Left lobe of liver (tissue), 2 donors: ENCODE results near the gene B3GALNT2. TPM values are rescaled to one million over a fixed set of nuclear protein-coding genes. Genes with fewer than 3 reads are reported as not detected.

Experiments used
- ATAC-seq: fragments of 200-7000 bp; cut with Tn5 transposase; one replicate; pipeline ENCODE4 v1.9.1; 2020; ENCODE audit warnings: mild to moderate bottlenecking, moderate library complexity
- DNase-seq: peaks from one replicate; pipeline ENCODE4 v3.0.0-alpha.2; 2020; ENCODE audit warnings: low spot score
- total RNA-seq: library from RNA; stranded (reverse); gene quantifications from one replicate; pipeline ENCODE4 v1.2.1, GENCODE V29; 2021
- donor health status: DM: no; HTN: no; CAD: no; lungs with moderate emphysema.
- donor health status: DM: no; HTN: yes; CAD: no.

The B3GALNT2 gene
- total RNA-seq, 1 donor from 2014 or later: 8.9 TPM

- DNase-seq: no peak
- no peak for ATAC-seq
Observed at GRCh38 chr1:235455823-235456222, 48.4 kb downstream of the B3GALNT2 start.

- ATAC-seq: no peak
- DNase-seq: no peak
Observed at GRCh38 chr1:235455097-235455496, 49.2 kb downstream of the B3GALNT2 start.

GRCh38 chr1:235454021-235454420, 50.2 kb downstream of the B3GALNT2 start:
- DNase-seq: no peak
- ATAC-seq: no peak

- no peak for DNase-seq
- ATAC-seq: no peak
Observed at GRCh38 chr1:235450886-235451483, 53.3 kb downstream of the B3GALNT2 start.

- ATAC-seq (no peak), DNase-seq (no peak)
Observed at GRCh38 chr1:235450433-235450832, 53.8 kb downstream of the B3GALNT2 start.

- no peak for ATAC-seq
- no peak for DNase-seq
Observed at GRCh38 chr1:235448616-235449015, 55.6 kb downstream of the B3GALNT2 start.

GRCh38 chr1:235442788-235443429, 61.3 kb downstream of the B3GALNT2 start:
- ATAC-seq (no peak), DNase-seq (no peak)

GRCh38 chr1:235441159-235441685, 63.0 kb downstream of the B3GALNT2 start:
- no peak for DNase-seq
- no peak for ATAC-seq

- ATAC-seq (no peak), DNase-seq (peak; percentile 24)
Observed at GRCh38 chr1:235434001-235434400, 70.3 kb downstream of the B3GALNT2 start.

GRCh38 chr1:235430991-235431390, 73.3 kb downstream of the B3GALNT2 start:
- ATAC-seq: no peak
- DNase-seq: no peak

GRCh38 chr1:235429143-235429542, 75.1 kb downstream of the B3GALNT2 start:
- DNase-seq (no peak), ATAC-seq (no peak)

GRCh38 chr1:235427447-235427846, 76.8 kb downstream of the B3GALNT2 start:
- no peak for ATAC-seq
- no peak for DNase-seq

- DNase-seq (peak; percentile 18), ATAC-seq (no peak)
Observed at GRCh38 chr1:235426680-235427079, 77.6 kb downstream of the B3GALNT2 start.

- DNase-seq (peak; percentile 8), ATAC-seq (no peak)
Observed at GRCh38 chr1:235426143-235426542, 78.1 kb downstream of the B3GALNT2 start.

- DNase-seq: peak; percentile 19
- no peak for ATAC-seq
Observed at GRCh38 chr1:235425357-235425756, 78.9 kb downstream of the B3GALNT2 start.

- ATAC-seq (no peak), DNase-seq (no peak)
Observed at GRCh38 chr1:235424092-235424491, 80.2 kb downstream of the B3GALNT2 start.

GRCh38 chr1:235423214-235423652, 81.0 kb downstream of the B3GALNT2 start:
- DNase-seq: no peak
- no peak for ATAC-seq

GRCh38 chr1:235421751-235422150, 82.5 kb downstream of the B3GALNT2 start:
- ATAC-seq: no peak
- no peak for DNase-seq

- ATAC-seq: peak; percentile 93
- peak; percentile 62 for DNase-seq
Observed at GRCh38 chr1:235417086-235417697, 87.1 kb downstream of the B3GALNT2 start.

GRCh38 chr1:235416662-235417049, 87.6 kb downstream of the B3GALNT2 start:
- ATAC-seq: peak; percentile 9
- DNase-seq: no peak

GRCh38 chr1:235415008-235415904, 89.0 kb downstream of the B3GALNT2 start:
- ATAC-seq (peak; percentile 78), DNase-seq (peak; percentile 68)
